GM19397 (cell line): Measurements from ENCODE around the gene HIVEP3.

Experiments used
- ATAC-seq: cut with Tn5 transposase; IDR thresholded peaks from one replicate; pipeline ENCODE4 v1.9.1; 2021; ENCODE audit warnings: mild to moderate bottlenecking, moderate library complexity; ENCODE audit not compliant: unreplicated experiment

The HIVEP3 gene

DNA sequence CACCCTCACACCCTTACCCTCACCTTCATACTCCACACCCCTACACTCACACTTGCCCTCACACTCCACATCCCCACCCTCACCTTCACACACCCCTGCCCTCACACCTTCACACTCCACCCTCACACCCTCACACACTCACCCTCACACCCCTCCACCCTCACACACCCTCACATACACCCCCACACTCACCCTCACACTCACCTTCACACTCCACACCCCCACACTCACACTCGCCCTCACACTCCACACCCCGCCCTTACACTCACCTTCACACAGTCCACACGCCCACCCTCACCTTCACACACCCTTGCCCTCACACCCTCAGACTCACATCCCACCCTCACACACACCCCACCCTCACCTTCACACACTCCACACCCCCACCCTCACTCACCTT, 390.6 kb downstream of the HIVEP3 start:
- no peak for ATAC-seq

DNA sequence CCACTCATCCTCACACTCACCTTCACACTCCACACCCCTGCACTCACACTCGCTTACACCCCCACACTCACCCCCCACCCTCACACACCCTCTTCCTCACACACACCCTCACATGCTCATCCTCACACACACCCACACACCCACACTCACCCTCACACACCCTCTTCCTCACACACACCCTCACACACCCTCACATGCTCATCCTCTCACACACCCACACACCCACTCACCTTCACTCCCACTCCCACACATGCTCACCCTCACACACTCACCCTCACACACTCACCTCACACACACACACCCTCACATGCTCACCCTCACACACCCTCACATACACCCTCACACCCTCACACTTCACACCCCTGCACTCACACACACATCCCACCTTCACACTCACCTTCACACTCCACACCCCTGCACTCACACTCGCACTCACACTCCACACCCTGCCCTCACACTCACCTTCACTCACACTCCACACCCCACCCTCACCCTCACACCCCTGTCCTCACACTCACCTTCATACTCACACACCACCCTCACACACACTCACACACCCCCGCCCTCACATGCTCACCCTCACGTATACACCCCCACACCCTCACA, 391.7 kb downstream of the HIVEP3 start:
- no peak for ATAC-seq

DNA sequence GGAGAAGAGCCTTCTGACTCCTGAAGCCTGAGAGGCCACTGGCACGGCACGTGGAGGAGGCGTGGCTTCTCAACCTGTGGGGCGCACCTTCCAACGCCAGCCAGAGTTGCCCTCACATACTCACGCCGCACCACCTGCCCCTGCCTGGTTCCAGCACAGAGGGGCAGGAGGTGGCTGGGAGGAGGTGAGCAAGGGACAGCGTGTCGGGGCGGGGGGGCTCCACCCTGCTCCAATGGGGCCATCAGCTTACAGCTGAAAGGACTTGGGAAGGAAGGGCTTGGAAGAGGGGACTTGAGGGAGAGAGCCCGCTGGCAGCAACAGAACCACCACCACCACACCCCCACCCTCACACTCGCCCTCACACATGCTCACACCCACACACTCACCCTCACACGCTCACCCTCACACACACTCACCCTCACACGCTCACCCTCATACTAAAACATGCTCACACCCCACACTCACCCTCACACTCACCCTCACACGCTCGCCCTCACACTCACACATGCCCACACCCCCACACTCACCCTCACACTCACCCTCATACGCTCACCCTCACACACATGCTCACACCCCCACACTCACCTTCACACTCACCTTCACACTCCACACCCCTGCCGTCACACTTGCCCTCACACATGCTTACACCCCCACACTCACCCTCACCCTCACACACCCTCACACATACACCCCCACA, 392.7 kb downstream of the HIVEP3 start:
- no peak for ATAC-seq

DNA sequence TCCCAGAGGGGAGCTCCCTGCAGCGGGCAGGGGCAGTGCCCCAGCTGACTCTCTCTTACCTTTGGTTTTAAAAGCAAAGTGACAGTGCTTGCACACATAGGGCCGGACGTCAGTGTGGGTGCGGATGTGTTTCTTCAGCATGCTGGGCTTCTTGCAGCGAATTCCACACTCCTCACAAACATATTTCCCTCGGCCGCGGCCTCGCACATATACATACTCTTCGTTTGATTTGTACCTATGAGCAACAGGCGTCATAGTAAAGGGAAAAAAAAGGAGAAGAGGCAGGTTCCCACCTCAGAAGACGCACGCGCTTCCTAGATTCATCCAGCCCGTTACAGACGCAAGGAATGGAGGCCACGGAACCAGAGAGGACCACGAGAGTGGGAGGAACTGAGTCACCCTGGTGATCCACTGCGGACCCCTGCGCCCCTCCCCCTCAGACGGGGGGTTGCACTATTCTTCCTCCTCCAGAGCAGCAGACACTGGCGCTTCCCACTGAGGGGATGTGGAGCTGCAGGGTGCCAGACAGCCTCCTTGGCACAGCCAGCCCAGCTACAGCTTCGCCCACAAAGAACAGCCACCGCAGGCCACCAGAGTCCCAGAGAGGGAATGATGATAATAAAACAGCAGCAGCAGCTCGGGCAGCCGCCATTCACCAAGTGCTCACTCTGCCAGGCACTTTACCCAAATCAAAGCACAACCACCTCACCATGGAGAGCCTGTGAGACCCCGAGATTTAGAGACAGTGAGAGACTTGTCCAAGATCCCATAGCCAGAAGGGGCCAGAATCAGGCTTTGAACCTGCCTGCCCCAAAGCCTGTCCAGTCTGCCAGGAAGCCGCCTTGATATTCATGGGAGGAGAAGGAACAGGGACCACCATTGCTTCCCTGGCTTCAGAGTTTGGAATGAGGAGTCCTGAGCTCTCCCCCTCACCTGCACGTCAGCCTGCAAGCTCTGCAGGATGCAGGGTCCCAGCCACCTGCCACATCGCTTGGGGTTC, 393.7 kb downstream of the HIVEP3 start:
- ATAC-seq = no peak

DNA sequence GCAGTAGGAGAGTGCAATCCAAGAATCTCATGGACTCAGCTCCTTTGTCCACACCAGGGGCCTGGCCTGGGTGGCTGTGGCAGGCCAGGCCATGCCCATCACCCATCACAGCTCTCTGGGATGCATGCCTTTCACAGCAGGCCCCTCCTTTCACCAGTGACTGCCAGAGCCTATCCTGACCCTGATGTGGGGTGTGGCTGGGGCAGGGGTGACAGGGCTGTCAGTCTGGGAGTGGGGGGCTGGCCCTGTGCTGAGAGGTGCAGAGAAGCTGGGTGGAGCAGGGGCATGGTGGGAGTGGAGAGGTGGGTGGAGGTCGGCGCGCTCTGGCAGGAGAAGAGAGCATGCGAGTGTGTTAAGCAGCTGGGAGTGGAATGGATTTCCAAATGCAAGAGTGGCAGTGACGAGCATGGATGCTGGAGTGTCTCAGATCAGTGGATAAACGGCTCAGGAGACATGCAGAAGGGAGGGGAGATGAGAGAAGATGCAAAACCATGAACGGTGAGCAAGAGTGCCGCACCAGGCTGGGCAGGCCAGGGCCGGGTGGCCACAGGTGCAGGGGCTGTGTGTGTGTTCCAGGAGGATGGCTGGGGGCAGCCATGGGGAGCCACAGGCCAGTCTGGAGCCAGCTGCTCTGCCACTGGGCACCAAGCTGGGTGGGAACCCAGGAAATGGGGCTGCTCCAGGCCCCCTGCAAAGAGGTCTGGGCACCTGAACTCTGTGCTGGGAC, 394.6 kb downstream of the HIVEP3 start:
- ATAC-seq = no peak

DNA sequence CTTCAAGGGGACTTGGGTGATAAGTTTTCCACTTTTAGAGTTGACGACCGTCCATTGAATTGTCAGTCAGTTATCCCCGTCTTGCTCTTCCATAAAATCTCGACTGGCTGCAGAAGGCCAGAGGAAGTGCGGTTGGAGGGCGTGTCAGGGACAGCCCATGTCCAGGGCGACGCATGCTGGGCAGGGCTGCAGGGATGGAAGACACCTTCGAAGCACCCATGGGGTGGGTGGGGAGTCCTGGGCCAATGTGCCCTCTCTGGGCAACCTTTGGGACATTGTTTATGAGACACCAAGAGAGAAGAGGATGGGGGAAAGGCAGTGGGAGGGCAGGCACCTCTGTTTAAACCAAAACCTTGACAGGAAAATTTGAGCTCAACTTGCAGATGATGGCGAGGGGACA, 395.7 kb downstream of the HIVEP3 start:
- ATAC-seq = no peak

DNA sequence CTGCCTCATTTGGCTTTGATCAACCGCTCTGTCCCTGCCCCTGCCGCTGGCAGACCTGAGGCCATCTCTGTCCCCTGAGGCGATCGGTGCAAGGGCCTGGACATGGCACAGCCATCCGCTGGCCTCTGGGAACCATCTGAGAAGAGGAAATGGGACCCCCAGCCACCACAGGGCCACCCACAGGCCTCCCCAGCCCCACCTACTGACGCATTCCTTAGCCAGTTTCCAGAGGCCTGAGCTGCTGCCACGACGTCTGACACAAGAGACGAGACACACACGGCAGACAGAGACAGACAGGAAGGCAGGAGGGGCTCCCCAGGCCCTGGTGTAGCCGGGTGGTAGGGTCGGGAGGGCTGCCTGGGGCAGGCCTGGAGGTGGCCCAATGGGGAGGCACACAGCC, 397.0 kb downstream of the HIVEP3 start:
- no peak for ATAC-seq

DNA sequence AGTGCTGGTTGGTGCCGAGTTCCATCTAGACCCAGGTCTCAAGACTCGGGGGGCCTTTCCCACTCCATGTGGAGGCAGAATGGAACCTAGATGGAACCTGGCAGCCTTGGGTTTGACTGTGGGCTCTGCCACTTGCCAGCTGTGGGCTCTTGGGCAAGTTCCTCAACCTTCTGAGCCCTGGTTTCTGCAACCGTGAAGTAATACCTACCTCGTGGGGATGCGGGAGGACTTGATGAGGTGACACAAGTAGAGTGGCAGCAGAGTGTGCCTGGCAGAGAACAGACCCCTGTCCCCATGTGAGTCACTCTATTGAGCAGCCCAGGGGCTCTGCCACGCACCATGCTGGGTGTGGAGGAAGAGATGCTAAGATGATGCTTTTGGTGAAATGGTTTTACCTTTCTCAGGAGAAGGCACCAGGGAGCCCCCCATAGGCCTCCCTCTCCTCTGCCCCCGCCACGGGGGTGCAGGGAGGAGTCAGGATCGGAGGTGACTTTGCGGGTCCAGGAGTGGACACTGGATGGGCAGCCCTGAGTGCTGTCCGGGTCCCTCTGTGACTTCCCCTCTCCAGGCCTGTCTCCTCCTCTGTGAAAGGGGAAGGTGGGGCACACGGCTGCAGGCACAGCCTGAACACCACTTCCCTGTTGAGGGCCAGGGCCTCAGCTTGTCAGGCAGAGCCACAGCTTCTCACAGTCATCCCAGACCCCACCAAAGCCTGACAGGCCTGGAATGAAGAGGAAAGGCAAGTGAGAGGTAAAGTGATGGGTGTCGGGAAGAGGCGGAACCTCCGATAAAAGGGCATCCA, 397.6 kb downstream of the HIVEP3 start:
- no peak for ATAC-seq

DNA sequence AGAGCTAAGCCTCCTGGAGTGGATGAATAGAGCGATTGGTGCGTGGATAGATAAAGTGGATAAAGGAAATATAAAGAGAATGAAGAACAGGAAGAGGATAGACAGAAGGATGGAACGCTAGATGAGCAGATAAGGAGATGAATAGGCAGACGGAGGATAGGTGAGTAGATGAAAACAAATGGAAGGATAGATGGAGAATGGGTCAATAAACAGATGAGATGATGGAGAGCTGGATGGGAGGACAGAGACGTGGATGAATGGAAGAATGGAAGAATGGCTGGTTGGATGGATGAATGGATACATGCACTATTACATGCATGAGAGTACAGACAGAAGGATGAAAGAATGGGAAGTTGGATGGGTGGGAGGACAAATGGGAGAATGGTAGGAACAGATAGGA, 399.1 kb downstream of the HIVEP3 start:
- ATAC-seq = no peak

DNA sequence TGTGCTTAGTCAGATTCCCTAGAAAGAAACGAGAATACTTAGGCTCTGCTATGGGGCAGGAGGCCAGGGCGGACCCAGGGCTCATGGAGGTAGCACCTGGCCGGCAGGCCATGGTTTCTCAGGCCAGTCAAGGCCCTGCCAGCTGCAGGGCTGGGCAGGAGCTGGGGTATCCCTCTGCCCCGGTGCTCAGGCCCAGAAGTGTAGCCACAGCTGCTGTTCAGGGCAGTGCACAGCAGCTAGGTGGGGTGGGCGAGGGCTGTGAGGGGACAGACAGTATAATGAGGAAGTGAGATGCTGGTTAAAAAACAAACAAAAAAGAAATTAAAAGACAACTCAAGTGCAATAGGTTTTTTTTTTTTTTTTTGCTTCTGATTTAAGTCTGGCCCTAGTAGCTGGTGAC, 400.3 kb downstream of the HIVEP3 start:
- ATAC-seq = no peak

DNA sequence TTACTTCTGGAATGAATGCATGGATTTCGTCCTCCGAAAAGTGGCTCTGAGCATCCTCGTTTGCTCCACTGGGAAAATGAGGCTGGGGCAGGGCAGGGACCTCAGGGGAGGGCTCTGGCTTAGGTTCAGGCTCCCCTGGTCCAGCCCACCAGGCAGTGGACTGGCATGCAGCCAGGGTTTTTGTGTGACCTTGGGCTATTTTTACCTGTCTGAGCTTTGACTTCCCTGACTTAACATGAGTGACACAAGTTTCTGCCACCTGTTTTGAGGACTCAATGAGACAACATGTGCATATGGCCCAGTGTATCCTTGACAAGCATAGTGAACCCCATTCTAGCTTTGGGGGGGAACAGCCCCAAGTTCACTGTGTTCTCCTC, 401.7 kb downstream of the HIVEP3 start:
- no peak for ATAC-seq

DNA sequence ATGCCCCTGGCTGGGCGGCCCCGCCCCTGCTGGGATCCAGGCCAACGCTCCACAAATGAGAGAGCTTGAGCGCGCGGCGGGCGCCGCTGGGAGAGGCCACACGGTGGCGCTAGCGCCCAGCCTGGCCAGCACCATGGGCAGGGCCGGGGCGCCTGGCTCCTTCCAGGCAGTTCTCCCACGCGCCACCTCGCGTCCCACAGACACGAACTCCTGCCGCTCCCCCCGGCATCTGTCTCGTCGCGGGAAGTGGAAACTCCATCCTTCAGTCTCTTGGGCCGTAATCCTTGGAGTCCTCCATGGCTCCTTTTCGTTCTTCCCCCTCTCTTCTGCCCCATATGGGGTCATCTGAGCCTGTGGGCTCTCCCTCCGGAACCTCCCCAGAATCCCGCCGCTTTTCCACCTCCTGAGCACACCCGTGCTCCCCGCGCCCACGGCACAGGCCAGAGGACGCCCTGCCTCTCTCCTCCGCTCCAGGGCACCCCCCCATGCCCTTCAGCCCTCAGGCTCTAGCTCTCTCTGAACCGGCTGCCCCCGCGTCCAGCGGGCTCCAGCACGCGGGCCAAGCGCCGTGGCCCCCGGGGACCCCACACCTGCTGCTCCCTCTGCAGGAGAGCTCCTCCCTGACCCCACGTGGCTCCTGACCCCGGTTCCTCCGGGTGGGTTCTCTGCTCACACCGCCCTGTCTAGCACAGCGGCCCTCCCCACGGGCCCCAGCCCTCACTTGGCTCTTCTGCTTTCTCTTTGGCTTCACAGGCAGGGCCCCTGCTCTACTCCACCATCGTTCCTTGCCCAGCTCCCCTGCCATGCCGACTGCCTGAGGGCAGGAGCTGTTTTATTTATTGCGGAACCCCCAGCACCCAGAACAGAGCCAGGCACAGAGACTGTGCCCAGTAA, 402.3 kb downstream of the HIVEP3 start:
- peak; percentile 74 for ATAC-seq

DNA sequence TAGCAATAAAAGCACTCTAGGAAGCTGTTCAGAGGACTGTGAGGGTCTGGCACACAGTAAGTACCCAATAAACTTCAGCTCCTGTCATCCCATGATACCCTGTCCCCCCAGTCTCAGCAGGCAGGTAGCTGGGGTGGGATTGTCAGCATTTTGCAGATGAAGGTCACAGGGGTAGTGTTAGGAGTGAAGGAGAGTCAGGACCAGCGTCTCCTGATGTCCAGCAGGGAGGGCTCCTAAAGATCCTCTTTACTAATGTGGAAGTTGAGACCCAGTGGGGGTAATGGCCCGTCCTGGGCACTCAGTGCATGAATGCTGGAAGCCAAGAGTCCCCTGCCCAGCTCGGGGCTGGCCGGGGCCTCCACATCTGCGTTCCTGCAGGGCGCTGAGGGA, 402.9 kb downstream of the HIVEP3 start:
- no peak for ATAC-seq

DNA sequence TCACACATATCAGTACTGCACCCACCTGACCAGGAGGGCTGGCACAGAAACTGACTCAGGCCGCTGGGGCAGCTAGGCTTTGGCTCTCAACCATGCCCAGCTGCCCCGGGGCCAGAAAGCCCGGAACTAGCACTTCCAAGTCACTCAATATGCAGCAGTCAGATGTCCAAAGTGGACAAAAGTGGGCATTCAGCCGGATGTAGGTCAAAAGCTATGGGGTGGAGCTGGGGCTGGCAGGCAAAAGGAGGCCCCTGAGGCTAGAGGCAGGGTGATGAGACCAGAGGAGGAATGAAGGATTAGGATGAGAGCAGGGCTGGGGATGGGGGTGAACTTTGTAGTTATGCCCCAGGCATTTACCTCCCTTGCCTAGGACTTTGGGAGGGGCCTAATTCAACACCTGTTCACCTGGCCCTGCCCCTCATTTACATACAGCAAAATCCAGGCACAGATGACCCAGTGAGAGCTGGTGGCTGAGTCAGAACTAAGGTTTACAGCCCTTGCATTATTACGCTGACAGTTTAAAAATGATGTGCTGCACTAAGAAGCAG, 403.5 kb downstream of the HIVEP3 start:
- no peak for ATAC-seq

DNA sequence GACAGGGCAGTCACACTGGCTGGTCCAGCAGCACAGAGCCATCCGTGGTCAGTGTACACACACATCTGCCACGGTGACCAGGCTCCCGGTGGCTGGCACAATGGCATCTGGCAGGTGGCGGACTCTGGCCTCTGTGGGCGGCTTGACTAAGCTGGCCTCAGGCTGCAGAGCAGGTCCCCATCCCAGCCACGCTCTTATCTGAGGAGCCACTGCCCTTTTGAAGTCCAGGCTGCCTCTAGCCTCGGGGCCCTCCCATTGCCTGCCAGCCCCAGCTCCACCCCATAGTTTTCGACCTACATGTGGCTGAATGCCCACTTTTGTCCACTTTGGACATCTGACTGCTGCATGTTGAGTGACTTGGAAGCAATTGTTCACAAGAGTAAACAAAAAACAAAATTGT, 404.3 kb downstream of the HIVEP3 start:
- no peak for ATAC-seq

DNA sequence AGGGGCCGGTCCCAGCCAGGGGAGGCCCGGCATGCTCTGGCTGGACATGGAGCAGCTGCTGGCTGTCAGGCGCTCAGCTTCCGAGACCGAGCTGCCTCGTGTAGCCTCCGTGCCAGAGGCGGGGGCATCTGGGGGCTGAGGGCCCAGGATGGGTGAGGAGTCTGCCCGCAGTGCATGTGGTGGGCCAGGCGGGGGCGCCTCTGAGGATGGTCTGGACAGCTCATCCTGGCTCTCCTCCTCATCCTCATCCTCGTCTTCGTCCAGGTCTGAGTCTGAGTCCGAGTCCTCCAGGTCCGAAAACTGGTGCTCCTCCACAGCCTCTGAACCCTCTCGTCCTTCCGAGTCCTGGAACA, 405.4 kb downstream of the HIVEP3 start:
- ATAC-seq = no peak

DNA sequence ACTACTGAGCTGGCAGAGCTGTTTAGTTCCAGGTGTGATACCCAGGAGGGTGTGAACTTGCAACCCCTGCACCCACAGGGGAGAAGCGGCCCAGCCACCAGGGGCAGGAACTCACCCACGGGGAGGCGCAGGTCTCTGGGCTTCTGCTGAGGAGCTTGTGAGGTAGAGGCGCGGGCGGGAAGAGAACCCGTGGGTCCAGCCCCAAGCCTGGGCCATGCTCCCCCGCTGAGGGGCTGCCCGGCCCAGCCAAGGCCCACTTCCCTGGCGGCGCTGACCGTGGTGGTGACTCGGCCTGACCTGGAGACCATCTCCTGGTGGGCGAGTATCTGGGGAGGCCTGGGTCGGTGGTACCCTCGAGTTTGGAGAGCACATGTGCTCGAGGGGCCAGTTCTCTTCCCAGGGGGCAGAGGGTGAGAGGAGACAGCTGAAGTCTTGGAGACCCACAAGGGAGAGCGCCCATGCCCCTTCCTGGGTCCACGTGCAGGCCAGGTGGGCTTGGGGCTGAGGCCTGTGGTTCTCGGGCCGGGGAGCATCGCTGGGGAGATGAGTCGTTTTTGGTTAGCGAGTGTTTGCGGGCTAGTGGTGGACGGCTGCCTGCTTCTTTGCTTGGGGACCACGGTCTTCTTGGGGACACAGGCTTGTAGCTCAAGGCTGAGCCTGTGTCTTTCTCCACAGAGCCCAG, 405.9 kb downstream of the HIVEP3 start:
- ATAC-seq = no peak

DNA sequence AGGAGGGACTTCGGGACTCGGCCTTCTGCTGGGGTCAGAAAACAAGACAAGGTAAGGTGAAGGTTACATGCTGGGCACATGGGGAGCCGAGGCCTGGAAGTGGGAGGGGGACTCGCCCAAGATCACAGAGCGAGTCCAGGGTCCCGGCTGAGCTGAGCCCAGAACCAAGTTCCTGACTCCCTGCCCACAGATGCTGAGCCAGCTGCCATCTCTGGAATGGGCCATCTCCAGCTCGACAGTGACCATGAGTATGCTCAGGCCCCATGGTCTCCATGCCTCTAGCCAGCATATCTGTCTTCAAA, 407.5 kb downstream of the HIVEP3 start:
- no peak for ATAC-seq
